ENCODE measurements around the gene GFY.

DNA sequence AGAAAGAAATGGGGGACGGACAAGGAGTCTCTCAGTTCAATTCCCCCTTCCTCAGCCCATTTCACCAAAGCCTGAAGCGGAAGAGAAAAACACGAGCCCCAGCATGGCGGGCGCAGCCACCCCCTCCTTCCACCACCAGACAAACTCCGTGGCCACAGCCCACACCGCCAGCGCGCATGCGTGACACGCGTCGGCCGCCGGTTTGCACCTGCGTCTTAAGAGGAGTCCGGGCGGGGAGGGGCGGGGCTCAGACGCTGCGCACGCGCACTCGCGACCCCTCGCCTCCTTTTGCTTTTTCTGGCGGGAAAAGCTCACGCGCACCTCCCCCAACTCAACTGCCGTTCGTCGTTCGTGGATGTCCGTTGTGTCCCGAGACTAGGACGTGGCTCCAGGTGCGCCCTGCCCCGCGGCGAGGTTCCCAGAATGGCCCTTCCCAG lies 37.2 kb upstream of the GFY start, which contains the start of gene KASH5:
- TF ChIP-seq, protein P1, sequence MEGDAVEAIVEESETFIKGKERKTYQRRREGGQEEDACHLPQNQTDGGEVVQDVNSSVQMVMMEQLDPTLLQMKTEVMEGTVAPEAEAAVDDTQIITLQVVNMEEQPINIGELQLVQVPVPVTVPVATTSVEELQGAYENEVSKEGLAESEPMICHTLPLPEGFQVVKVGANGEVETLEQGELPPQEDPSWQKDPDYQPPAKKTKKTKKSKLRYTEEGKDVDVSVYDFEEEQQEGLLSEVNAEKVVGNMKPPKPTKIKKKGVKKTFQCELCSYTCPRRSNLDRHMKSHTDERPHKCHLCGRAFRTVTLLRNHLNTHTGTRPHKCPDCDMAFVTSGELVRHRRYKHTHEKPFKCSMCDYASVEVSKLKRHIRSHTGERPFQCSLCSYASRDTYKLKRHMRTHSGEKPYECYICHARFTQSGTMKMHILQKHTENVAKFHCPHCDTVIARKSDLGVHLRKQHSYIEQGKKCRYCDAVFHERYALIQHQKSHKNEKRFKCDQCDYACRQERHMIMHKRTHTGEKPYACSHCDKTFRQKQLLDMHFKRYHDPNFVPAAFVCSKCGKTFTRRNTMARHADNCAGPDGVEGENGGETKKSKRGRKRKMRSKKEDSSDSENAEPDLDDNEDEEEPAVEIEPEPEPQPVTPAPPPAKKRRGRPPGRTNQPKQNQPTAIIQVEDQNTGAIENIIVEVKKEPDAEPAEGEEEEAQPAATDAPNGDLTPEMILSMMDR (IDR thresholded peaks at IDR 0.05 in 2 of 3, conservative IDR thresholded peaks at IDR 0.05 in 1 of 3; ENCODE audit: control insufficient read depth in 2 of 3, extremely low read depth in 1 of 3, insufficient read depth in 1 of 3, low read depth in 3 of 3, low read length in 3 of 3): no peak
- no peak for TF ChIP-seq RAD51 (IDR thresholded peaks at IDR 0.05)
- TF ChIP-seq EGR1 (IDR thresholded peaks at IDR 0.05; ENCODE audit: borderline replicate concordance in 1 of 2, low read depth in 2 of 2, low read length in 2 of 2): no peak
- no peak for TF ChIP-seq POLR2A (IDR thresholded peaks at IDR 0.05; ENCODE audit: low read depth, low read length)
- no peak for TF ChIP-seq KDM1A (IDR thresholded peaks at IDR 0.05; ENCODE audit: borderline replicate concordance)
- TF ChIP-seq TCF12 (IDR thresholded peaks at IDR 0.05; ENCODE audit: low read depth, low read length): no peak
- no peak for TF ChIP-seq TAF1 (IDR thresholded peaks at IDR 0.05; ENCODE audit: borderline replicate concordance, low read depth, low read length)
- no peak for TF ChIP-seq NFYB (IDR thresholded peaks at IDR 0.05; ENCODE audit: insufficient read depth, low read depth, low read length)
- TF ChIP-seq, protein P2, sequence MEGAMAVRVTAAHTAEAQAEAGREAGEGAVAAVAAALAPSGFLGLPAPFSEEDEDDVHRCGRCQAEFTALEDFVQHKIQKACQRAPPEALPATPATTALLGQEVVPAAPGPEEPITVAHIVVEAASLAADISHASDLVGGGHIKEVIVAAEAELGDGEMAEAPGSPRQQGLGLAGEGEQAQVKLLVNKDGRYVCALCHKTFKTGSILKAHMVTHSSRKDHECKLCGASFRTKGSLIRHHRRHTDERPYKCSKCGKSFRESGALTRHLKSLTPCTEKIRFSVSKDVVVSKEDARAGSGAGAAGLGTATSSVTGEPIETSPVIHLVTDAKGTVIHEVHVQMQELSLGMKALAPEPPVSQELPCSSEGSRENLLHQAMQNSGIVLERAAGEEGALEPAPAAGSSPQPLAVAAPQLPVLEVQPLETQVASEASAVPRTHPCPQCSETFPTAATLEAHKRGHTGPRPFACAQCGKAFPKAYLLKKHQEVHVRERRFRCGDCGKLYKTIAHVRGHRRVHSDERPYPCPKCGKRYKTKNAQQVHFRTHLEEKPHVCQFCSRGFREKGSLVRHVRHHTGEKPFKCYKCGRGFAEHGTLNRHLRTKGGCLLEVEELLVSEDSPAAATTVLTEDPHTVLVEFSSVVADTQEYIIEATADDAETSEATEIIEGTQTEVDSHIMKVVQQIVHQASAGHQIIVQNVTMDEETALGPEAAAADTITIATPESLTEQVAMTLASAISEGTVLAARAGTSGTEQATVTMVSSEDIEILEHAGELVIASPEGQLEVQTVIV (IDR thresholded peaks at IDR 0.05; ENCODE audit: borderline replicate concordance, partially characterized antibody): no peak
- no peak for TF ChIP-seq RAD21 (IDR thresholded peaks at IDR 0.05; ENCODE audit: insufficient read depth, low read depth, low read length)
- no peak for TF ChIP-seq HCFC1 (IDR thresholded peaks at IDR 0.05; ENCODE audit: low read length)

All from GM12878 (cell line).